GM21737 (cell line): ENCODE data around the gene SUPT7L.

Experiments used
- ATAC-seq: cut with Tn5 transposase; IDR thresholded peaks from one replicate; pipeline ENCODE4 v1.9.1; 2021; ENCODE audit warnings: mild to moderate bottlenecking, moderate library complexity; ENCODE audit not compliant: unreplicated experiment

The SUPT7L gene

GRCh38 chr2:27663285-27664153, at the start of gene SUPT7L, which contains the start of gene SLC4A1AP:
SUPT7L (minus strand) TSS chr2:27663614; CDS start chr2:27662192, 1,422 bp downstream.
SLC4A1AP (plus strand) TSS chr2:27663889; CDS start chr2:27663915, 26 bp downstream.
- ATAC-seq, result peak; percentile 70

GRCh38 chr2:27713201-27713600, 49.8 kb upstream of the SUPT7L start:
- ATAC-seq, result no peak

- no peak for ATAC-seq
Observed at GRCh38 chr2:27712522-27712921, 49.1 kb upstream of the SUPT7L start.

GRCh38 chr2:27711804-27712203, 48.4 kb upstream of the SUPT7L start:
- ATAC-seq, result no peak

GRCh38 chr2:27710640-27711430, 47.4 kb upstream of the SUPT7L start:
- ATAC-seq, result no peak

GRCh38 chr2:27709960-27710575, 46.7 kb upstream of the SUPT7L start:
- no peak for ATAC-seq

- no peak for ATAC-seq
Observed at GRCh38 chr2:27709326-27709725, 45.9 kb upstream of the SUPT7L start.

- ATAC-seq, result no peak
Observed at GRCh38 chr2:27708666-27709065, 45.3 kb upstream of the SUPT7L start.

GRCh38 chr2:27708257-27708654, 44.8 kb upstream of the SUPT7L start:
- ATAC-seq, result no peak

GRCh38 chr2:27707462-27708256, 44.2 kb upstream of the SUPT7L start:
- no peak for ATAC-seq

GRCh38 chr2:27705851-27706622, 42.6 kb upstream of the SUPT7L start:
- no peak for ATAC-seq

- no peak for ATAC-seq
Observed at GRCh38 chr2:27704342-27704876, 41.0 kb upstream of the SUPT7L start.

GRCh38 chr2:27703638-27704341, 40.4 kb upstream of the SUPT7L start:
- no peak for ATAC-seq

GRCh38 chr2:27702302-27702701, 38.9 kb upstream of the SUPT7L start:
- no peak for ATAC-seq

GRCh38 chr2:27701676-27702075, 38.3 kb upstream of the SUPT7L start:
- ATAC-seq, result no peak

GRCh38 chr2:27697660-27698059, 34.2 kb upstream of the SUPT7L start:
- ATAC-seq, result no peak

- ATAC-seq, result no peak
Observed at GRCh38 chr2:27690052-27690451, 26.6 kb upstream of the SUPT7L start.

- no peak for ATAC-seq
Observed at GRCh38 chr2:27689424-27689823, 26.0 kb upstream of the SUPT7L start.

- no peak for ATAC-seq
Observed at GRCh38 chr2:27687232-27687631, 23.8 kb upstream of the SUPT7L start.
